PC-9 (cell line): ENCODE data around the gene PTCD3. TPM values are rescaled to one million over a fixed set of nuclear protein-coding genes. Genes with fewer than 3 reads are reported as not detected.

Experiments
- BruUV-seq: library from RNA; stranded (reverse); fragments of 400-500 nt; replicated peaks from 2 replicates; lab custom pipeline; 2021; lab: Mats Ljungman, UMichigan
- CTCF ChIA-PET: fragments of 300-600 bp; sonication (Branson Sonifier 250); formaldehyde crosslinking; loops from one replicate; lab custom pipeline; 2022; ENCODE audit warnings: antibody characterized with exemption; lab: Charles Lee
- POLR2A ChIA-PET: fragments of 300-600 bp; sonication (Branson Sonifier 250); formaldehyde crosslinking; loops from one replicate; lab custom pipeline; 2022; ENCODE audit warnings: antibody characterized with exemption; ENCODE audit not compliant: unreplicated experiment; lab: Charles Lee
- DNase-seq, 2 experiments: peaks; one replicate each; pipeline versions ENCODE4 v3.0.0 to v3.0.0-alpha.2; 2015 to 2022; ENCODE audit warnings: mixed read lengths in 1 of 2
- H2AFZ ChIP-seq: fragments of 200-600 bp; sonication (generic); 2 replicates; pipeline ENCODE4 v1.8.1; 2017; ENCODE audit warnings: antibody characterized with exemption
- H3F3A ChIP-seq: fragments of 200-600 bp; sonication (generic); 2 replicates; pipeline ENCODE4 v1.8.1; 2017; ENCODE audit warnings: antibody characterized with exemption, mild to moderate bottlenecking, low read depth; ENCODE audit not compliant: insufficient read depth
- H3K27ac ChIP-seq: fragments of 200-600 bp; sonication (generic); 2 replicates; pipeline ENCODE4 v1.6.1; 2016; ENCODE audit warnings: mixed run types
- H3K27me3 ChIP-seq: fragments of 200-600 bp; sonication (generic); 2 replicates; pipeline ENCODE4 v1.6.1; 2016; ENCODE audit warnings: low read depth, mixed run types; ENCODE audit not compliant: insufficient read depth
- H3K36me3 ChIP-seq: fragments of 200-600 bp; sonication (generic); 2 replicates; pipeline ENCODE4 v1.6.1; 2016; ENCODE audit warnings: low read depth, mixed run types
- H3K4me1 ChIP-seq: fragments of 200-600 bp; sonication (generic); replicated peaks from 2 replicates; pipeline ENCODE4 v1.6.1; 2016; ENCODE audit warnings: mixed run types; ENCODE audit not compliant: insufficient read depth
- H3K4me2 ChIP-seq: fragments of 200-600 bp; sonication (generic); 2 replicates; pipeline ENCODE4 v1.6.1; 2017; ENCODE audit warnings: mixed run types
- H3K4me3 ChIP-seq: fragments of 200-600 bp; sonication (generic); 2 replicates; pipeline ENCODE4 v1.6.1; 2016; ENCODE audit warnings: mixed run types
- H3K79me2 ChIP-seq: fragments of 200-600 bp; sonication (generic); 2 replicates; pipeline ENCODE4 v1.6.1; 2017; ENCODE audit warnings: low read depth, mixed run types
- H3K9me2 ChIP-seq: fragments of 200-600 bp; sonication (generic); 2 replicates; pipeline ENCODE4 v1.8.1; 2017; ENCODE audit warnings: mild to moderate bottlenecking; ENCODE audit not compliant: insufficient read depth
- H3K9me3 ChIP-seq: fragments of 200-600 bp; sonication (generic); 2 replicates; pipeline ENCODE4 v1.8.1; 2016; ENCODE audit warnings: low read depth; ENCODE audit not compliant: insufficient read depth
- H4K20me1 ChIP-seq: fragments of 200-600 bp; sonication (generic); 2 replicates; pipeline ENCODE4 v1.8.1; 2017; ENCODE audit not compliant: insufficient read depth
- CTCF ChIP-seq: fragments of 200-600 bp; sonication (generic); conservative IDR thresholded peaks from 2 replicates; pipeline ENCODE4 v1.6.1; 2017; ENCODE audit warnings: mixed run types, antibody characterized with exemption, mild to moderate bottlenecking, moderate library complexity
- EZH2 ChIP-seq: fragments of 200-600 bp; sonication (generic); IDR thresholded peaks from 2 replicates; pipeline ENCODE4 v1.8.0; 2017; ENCODE audit warnings: antibody characterized with exemption, low read depth
- intact Hi-C: fragments of 100-400 bp; cut with micrococcal nuclease; formaldehyde crosslinking; loops from one replicate; pipeline ENCODE4 v1.10.0; 2022; ENCODE audit not compliant: unreplicated experiment
- total RNA-seq: library from RNA; stranded (reverse); gene quantifications from 2 replicates; pipeline ENCODE4 v1.2.3, GENCODE V29; 2021

The PTCD3 gene
- total RNA-seq, 1 experiment from 2014 or later = 82.7 TPM

- H3F3A ChIP-seq = peaks cover 54% of the 10 kb centered on the region
- no peak overlapping the region for H3K4me3 ChIP-seq
- no peak overlapping the region for H3K27ac ChIP-seq
- intact Hi-C loops = no loop called here
- BruUV-seq = no TSS peak
- H2AFZ ChIP-seq = no peak overlapping the region
- H4K20me1 ChIP-seq = no peaks in the 10 kb centered on the region; the same call in 1 of the 2 replicates
- no peaks in the 10 kb centered on the region for H3K9me3 ChIP-seq
- H3K4me2 ChIP-seq = no peak overlapping the region
- no peaks in the 10 kb centered on the region for H3K79me2 ChIP-seq
- CTCF ChIA-PET = no interaction called here
- no peak for TF ChIP-seq CTCF
- TF ChIP-seq EZH2 = no peak
- POLR2A ChIA-PET = no interaction called here
- no peaks in the 10 kb centered on the region for H3K9me2 ChIP-seq
- H3K27me3 ChIP-seq = no peaks in the 10 kb centered on the region
- H3K4me1 ChIP-seq = no peaks in the 10 kb centered on the region
- DNase-seq = no peak
- H3K36me3 ChIP-seq = peaks cover 40% of the 10 kb centered on the region
Observed at GRCh38 chr2:86143307-86143706, 37.3 kb downstream of the PTCD3 start.

- Histone ChIP-seq H3K4me1 (no peaks in the 10 kb centered on the region), H3K36me3 (peaks cover 43% of the 10 kb centered on the region), H3K27ac (no peak overlapping the region), H3K4me2 (no peak overlapping the region), H2AFZ (no peak overlapping the region), H3K79me2 (no peaks in the 10 kb centered on the region), H3K4me3 (no peak overlapping the region), H3F3A (peaks cover 54% of the 10 kb centered on the region), H3K9me2 (no peaks in the 10 kb centered on the region), H3K27me3 (no peaks in the 10 kb centered on the region), H4K20me1 (no peaks in the 10 kb centered on the region; the same call in none of the 2 replicates), H3K9me3 (no peaks in the 10 kb centered on the region)
- DNase-seq = no peak
- TF ChIP-seq EZH2 = no peak
- TF ChIP-seq CTCF = no peak
- ChIA-PET CTCF (no interaction called here), POLR2A (no interaction called here)
- intact Hi-C loops = no loop called here
- BruUV-seq = TSS peak; percentile 22
Observed at GRCh38 chr2:86143926-86144685, 38.1 kb downstream of the PTCD3 start.

- POLR2A ChIA-PET = no interaction called here
Observed at GRCh38 chr2:86147793-86148192, 41.8 kb downstream of the PTCD3 start.

More at GRCh38 chr2:86147793-86148192, 41.8 kb downstream of the PTCD3 start:
- TF ChIP-seq CTCF (no peak), EZH2 (no peak)
- Histone ChIP-seq H3K4me2 (no peak overlapping the region), H4K20me1 (no peaks in the 10 kb centered on the region; the same call in none of the 2 replicates), H3K4me3 (no peak overlapping the region), H3K9me2 (no peaks in the 10 kb centered on the region), H3K27ac (no peak overlapping the region), H3K4me1 (no peaks in the 10 kb centered on the region), H3K9me3 (no peaks in the 10 kb centered on the region), H3K79me2 (no peaks in the 10 kb centered on the region), H2AFZ (no peak overlapping the region), H3K27me3 (no peaks in the 10 kb centered on the region), H3K36me3 (peaks cover 52% of the 10 kb centered on the region), H3F3A (peaks cover 27% of the 10 kb centered on the region)
- CTCF ChIA-PET = no interaction called here
- no peak for DNase-seq
- intact Hi-C loops = no loop called here
- no TSS peak for BruUV-seq
